Lower lobe of right lung (tissue), 2 donors: Measurements from ENCODE around the gene MUC5AC. TPM values are rescaled to one million over a fixed set of nuclear protein-coding genes. Genes with fewer than 3 reads are reported as not detected.

Experiments used
- ATAC-seq, 2 donors: fragments of 200-7000 bp; cut with Tn5 transposase; one replicate each; pipeline ENCODE4 v1.9.1; 2020 to 2022; ENCODE audit warnings: mild to moderate bottlenecking in 2 of 2, moderate library complexity in 2 of 2
- DNase-seq: peaks from one replicate; pipeline ENCODE4 v3.0.0-alpha.2; 2020
- H3K27ac ChIP-seq: fragments of 200-600 bp; one replicate; pipeline ENCODE4 v1.8.0; 2022
- H3K27me3 ChIP-seq: fragments of 200-600 bp; one replicate; pipeline ENCODE4 v1.8.0; 2022; ENCODE audit warnings: low read depth
- H3K36me3 ChIP-seq: fragments of 200-600 bp; one replicate; pipeline ENCODE4 v1.8.0; 2022; ENCODE audit warnings: mild to moderate bottlenecking
- H3K4me1 ChIP-seq: fragments of 200-600 bp; one replicate; pipeline ENCODE4 v1.8.0; 2022
- H3K4me3 ChIP-seq: fragments of 200-600 bp; one replicate; pipeline ENCODE4 v1.8.0; 2022; ENCODE audit warnings: mild to moderate bottlenecking
- H3K9me3 ChIP-seq: fragments of 200-600 bp; one replicate; pipeline ENCODE4 v1.8.0; 2022
- intact Hi-C: fragments of 100-400 bp; cut with DNase I; formaldehyde crosslinking; loops from one replicate; pipeline ENCODE4 v1.11.0; 2022
- total RNA-seq: library from RNA; stranded (reverse); fragmentation: NEBNext Ultra II Directional; extraction: Animal tissue kit (Norgen Biotek cat#: 25700); gene quantifications from one replicate; pipeline ENCODE4 v1.2.1, GENCODE V29; 2021
- TF ChIP-seq, protein P1 (sequence below): fragments of 200-600 bp; IDR thresholded peaks from one replicate; pipeline ENCODE4 v1.8.0; 2022; ENCODE audit warnings: antibody characterized with exemption, mild to moderate bottlenecking
- donor health status: DM: no; HTN: yes; CAD: no; lungs with severe emphysema.

Gene MUC5AC
- total RNA-seq, 1 donor from 2014 or later, result 0.35 TPM

DNA sequence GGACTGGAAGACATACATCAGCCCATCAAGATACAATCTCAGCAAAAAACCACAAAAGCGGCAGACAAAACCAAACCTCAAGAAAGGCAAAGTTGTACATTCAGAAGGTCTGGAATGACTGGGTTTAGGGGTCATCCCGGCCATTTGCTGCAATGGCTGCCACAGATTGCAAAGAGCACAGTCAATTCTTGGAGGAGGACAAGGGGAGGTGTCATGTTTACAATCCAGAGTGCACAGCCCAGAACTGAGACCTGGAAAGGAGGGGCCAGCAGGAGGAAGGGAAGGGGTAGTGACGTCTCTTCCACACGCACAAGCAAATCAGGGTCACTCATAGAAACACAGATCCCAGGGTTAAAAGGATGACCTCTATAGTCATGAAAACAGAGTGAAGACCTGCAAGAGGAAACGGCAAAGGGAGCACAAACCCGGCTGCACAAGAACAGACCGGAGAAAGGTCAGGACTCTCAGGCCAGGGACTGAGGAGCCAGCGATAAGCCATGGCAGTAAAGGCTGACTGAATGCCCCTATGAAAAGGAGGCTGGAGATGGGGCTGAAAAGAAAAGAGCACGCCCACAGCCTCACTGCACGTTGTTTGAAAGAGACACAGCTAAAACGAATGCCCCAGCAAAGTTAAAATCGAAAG, 18.2 kb upstream of the MUC5AC start:
- no peak for ATAC-seq
- TF ChIP-seq, protein P1, sequence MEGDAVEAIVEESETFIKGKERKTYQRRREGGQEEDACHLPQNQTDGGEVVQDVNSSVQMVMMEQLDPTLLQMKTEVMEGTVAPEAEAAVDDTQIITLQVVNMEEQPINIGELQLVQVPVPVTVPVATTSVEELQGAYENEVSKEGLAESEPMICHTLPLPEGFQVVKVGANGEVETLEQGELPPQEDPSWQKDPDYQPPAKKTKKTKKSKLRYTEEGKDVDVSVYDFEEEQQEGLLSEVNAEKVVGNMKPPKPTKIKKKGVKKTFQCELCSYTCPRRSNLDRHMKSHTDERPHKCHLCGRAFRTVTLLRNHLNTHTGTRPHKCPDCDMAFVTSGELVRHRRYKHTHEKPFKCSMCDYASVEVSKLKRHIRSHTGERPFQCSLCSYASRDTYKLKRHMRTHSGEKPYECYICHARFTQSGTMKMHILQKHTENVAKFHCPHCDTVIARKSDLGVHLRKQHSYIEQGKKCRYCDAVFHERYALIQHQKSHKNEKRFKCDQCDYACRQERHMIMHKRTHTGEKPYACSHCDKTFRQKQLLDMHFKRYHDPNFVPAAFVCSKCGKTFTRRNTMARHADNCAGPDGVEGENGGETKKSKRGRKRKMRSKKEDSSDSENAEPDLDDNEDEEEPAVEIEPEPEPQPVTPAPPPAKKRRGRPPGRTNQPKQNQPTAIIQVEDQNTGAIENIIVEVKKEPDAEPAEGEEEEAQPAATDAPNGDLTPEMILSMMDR, result no peak

DNA sequence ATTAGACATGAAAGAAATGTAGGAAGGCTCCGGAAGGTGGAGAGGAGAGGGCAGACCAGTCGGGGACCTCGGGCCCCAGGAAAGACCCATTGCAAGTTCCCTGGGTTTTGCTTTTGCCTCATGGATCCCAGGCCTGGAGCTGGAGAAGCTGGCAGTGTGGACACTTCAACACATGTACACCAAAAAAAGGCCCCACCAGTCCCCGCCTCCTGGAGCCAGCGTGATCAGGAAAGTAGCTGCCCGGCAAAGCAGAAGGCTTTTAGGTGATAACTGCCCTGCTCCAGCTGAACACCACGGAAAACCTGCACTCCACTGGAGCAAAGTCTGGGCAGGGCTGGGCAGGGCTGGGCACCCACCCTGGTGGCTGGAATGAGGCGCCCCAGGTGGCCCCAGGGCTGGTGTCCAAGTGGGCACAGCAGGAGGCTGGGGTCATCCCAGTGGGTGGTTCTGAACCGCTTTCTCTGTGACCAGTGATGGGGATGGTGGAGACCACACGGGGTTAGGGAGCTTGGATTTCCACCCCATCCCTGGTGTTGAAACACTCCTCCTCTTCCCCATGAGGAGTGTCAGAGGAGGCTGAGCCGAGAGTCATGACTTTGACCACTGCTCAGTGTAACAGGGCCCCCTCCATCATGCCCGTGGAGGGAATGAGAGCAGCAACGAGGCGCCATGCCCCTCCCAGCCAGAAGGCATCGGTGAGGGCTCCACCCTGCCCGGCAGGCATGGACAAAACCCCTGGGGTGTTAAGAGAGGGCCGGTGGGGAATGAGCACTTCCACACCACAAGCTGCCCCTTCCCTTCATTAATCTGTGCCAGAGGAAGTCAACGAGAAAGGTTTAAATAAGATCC, 16.9 kb upstream of the MUC5AC start:
- TF ChIP-seq, protein P1, result no peak
- Histone ChIP-seq H3K9me3 (peaks cover 8% of the 10 kb centered on the region), H3K4me1 (no peaks in the 10 kb centered on the region), H3K27me3 (no peaks in the 10 kb centered on the region), H3K36me3 (no peaks in the 10 kb centered on the region), H3K27ac (no peak overlapping the region), H3K4me3 (no peak overlapping the region)
- intact Hi-C loops, result no loop called here
- no peak for ATAC-seq
- DNase-seq, result no peak

More for the DNA sequence above, 18.2 kb upstream of the MUC5AC start:
- no peaks in the 10 kb centered on the region for H3K27me3 ChIP-seq
- peaks cover 19% of the 10 kb centered on the region for H3K9me3 ChIP-seq
- H3K36me3 ChIP-seq, result no peaks in the 10 kb centered on the region
- no peak for DNase-seq
- intact Hi-C loops, result no loop called here
- H3K4me3 ChIP-seq, result no peak overlapping the region
- no peaks in the 10 kb centered on the region for H3K4me1 ChIP-seq
- H3K27ac ChIP-seq, result no peak overlapping the region

GRCh38 chr11:1146365-1146764, 11.4 kb upstream of the MUC5AC start:
- H3K36me3 ChIP-seq, result no peaks in the 10 kb centered on the region
- H3K4me1 ChIP-seq, result no peaks in the 10 kb centered on the region
- peaks cover 8% of the 10 kb centered on the region for H3K9me3 ChIP-seq
- TF ChIP-seq, protein P1, result no peak
- ATAC-seq (peak in 1 of 2 donors; percentile 34), DNase-seq (no peak)
- H3K4me3 ChIP-seq, result no peak overlapping the region
- no peak overlapping the region for H3K27ac ChIP-seq
- intact Hi-C loops, result no loop called here
- no peaks in the 10 kb centered on the region for H3K27me3 ChIP-seq

GRCh38 chr11:1147792-1148191, 10.0 kb upstream of the MUC5AC start:
- intact Hi-C loops, result no loop called here
- Histone ChIP-seq H3K36me3 (no peaks in the 10 kb centered on the region), H3K27ac (no peak overlapping the region), H3K9me3 (peaks cover 8% of the 10 kb centered on the region), H3K4me3 (no peak overlapping the region), H3K27me3 (peaks cover 7% of the 10 kb centered on the region), H3K4me1 (no peaks in the 10 kb centered on the region)
- TF ChIP-seq, protein P1, result no peak
- DNase-seq (no peak), ATAC-seq (no peak)

- DNase-seq (no peak), ATAC-seq (no peak)
- intact Hi-C loops, result no loop called here
- no peaks in the 10 kb centered on the region for H3K36me3 ChIP-seq
- H3K4me1 ChIP-seq, result no peaks in the 10 kb centered on the region
- peaks cover 6% of the 10 kb centered on the region for H3K9me3 ChIP-seq
- peaks cover 10% of the 10 kb centered on the region for H3K27me3 ChIP-seq
- no peak overlapping the region for H3K27ac ChIP-seq
- TF ChIP-seq, protein P1, result no peak
- H3K4me3 ChIP-seq, result no peak overlapping the region
Measured at GRCh38 chr11:1148752-1149180, 9.0 kb upstream of the MUC5AC start.
